CD4-positive, alpha-beta T cell (primary cell): Measurements from ENCODE around the gene VEGFB. TPM values are rescaled to one million over a fixed set of nuclear protein-coding genes. Genes with fewer than 3 reads are reported as not detected.
A peak's percentile ranks its signal among the peaks of the same experiment; 100 is the strongest.

ENCODE experiments used
- ATAC-seq: fragments of 200-7000 bp; cut with Tn5 transposase; one replicate; pipeline ENCODE4 v1.10.0; 2022; ENCODE audit warnings: mild to moderate bottlenecking; ENCODE audit not compliant: poor library complexity
- CTCF ChIA-PET: fragments of 350-600 bp; sonication (Branson Sonifier 250); formaldehyde crosslinking; loops from one replicate; lab custom pipeline; 2021; ENCODE audit warnings: antibody characterized with exemption, inconsistent platforms; lab: Charles Lee
- POLR2A ChIA-PET: fragments of 350-600 bp; sonication (Branson Sonifier 250); formaldehyde crosslinking; loops from one replicate; lab custom pipeline; 2021; ENCODE audit warnings: antibody characterized with exemption, inconsistent platforms; lab: Charles Lee
- DNase-seq, 14 experiments: peaks; one replicate each; pipeline ENCODE4 v3.0.0-alpha.2; 2013 to 2020; ENCODE audit warnings: mixed read lengths in 2 of 14
- H3K27ac ChIP-seq, 2 donors: one replicate each; pipeline versions ENCODE4 v1.5.1 to v1.7.0; 2013; ENCODE audit warnings: low read length in 2 of 2, low read depth in 1 of 2, mild to moderate bottlenecking in 1 of 2
- H3K27me3 ChIP-seq, 2 experiments: 1 replicate in 1 of 2; 2 replicates in 1 of 2; pipeline versions ENCODE4 v1.6.1 to v1.7.0; 2013; ENCODE audit warnings: low read length in 2 of 2, control low read depth in 1 of 2, mild to moderate bottlenecking in 1 of 2, moderate library complexity in 1 of 2; ENCODE audit not compliant: insufficient read depth in 2 of 2, control insufficient read depth in 1 of 2
- H3K36me3 ChIP-seq: one replicate; pipeline ENCODE4 v1.6.1; 2013; ENCODE audit warnings: low read length, control low read depth; ENCODE audit not compliant: insufficient read depth
- H3K4me1 ChIP-seq: one replicate; pipeline ENCODE4 v1.6.1; 2013; ENCODE audit warnings: low read length, control low read depth; ENCODE audit not compliant: insufficient read depth
- H3K4me3 ChIP-seq: one replicate; pipeline ENCODE4 v1.5.1; 2013; ENCODE audit warnings: mild to moderate bottlenecking, low read length, moderate library complexity
- H3K9me3 ChIP-seq, 2 experiments: 1 replicate in 1 of 2; 2 replicates in 1 of 2; pipeline versions ENCODE4 v1.6.1 to v1.7.0; 2013; ENCODE audit warnings: low read length in 2 of 2, mild to moderate bottlenecking in 2 of 2, control low read depth in 1 of 2, moderate library complexity in 1 of 2; ENCODE audit not compliant: control insufficient read depth in 1 of 2, insufficient read depth in 1 of 2
- H3K27ac Mint-ChIP-seq: one replicate; pipeline ENCODE4 v1.8.0; 2020; ENCODE audit warnings: mixed read lengths
- H3K27me3 Mint-ChIP-seq: one replicate; pipeline ENCODE4 v1.8.0; 2021; ENCODE audit warnings: mixed read lengths
- H3K36me3 Mint-ChIP-seq: one replicate; pipeline ENCODE4 v1.8.0; 2021; ENCODE audit warnings: low read depth, mixed read lengths
- H3K4me1 Mint-ChIP-seq: one replicate; pipeline ENCODE4 v1.8.0; 2021; ENCODE audit warnings: low read depth, mixed read lengths
- H3K4me3 Mint-ChIP-seq: one replicate; pipeline ENCODE4 v1.8.0; 2020; ENCODE audit warnings: mild to moderate bottlenecking, mixed read lengths
- H3K9me3 Mint-ChIP-seq: one replicate; pipeline ENCODE4 v1.8.0; 2020; ENCODE audit warnings: mixed read lengths
- CTCF ChIP-seq: fragments of 200-600 bp; IDR thresholded peaks from one replicate; pipeline ENCODE4 v1.8.0; 2022; ENCODE audit warnings: antibody characterized with exemption, mild to moderate bottlenecking
- intact Hi-C, 2 experiments: fragments of 100-400 bp; cut with DNase I in 1 of 2; cut with micrococcal nuclease in 1 of 2; formaldehyde crosslinking; loops; one replicate each; pipeline versions ENCODE4 v1.15.1 to v1.9.0; 2023 to 2025; cut with DNase I, micrococcal nuclease
- total RNA-seq, 174 experiments: library from RNA in 2 of 174; stranded (reverse) in 2 of 174; gene quantifications; one replicate each; pipeline ENCODE4 v1.2.3 and lab custom pipeline; 2021 to 2026

Gene VEGFB
- total RNA-seq, 2 experiments from 2014 or later, result 39.7 to 48.7 TPM

GRCh38 chr11:64244107-64244506, 9.7 kb downstream of the VEGFB start:
- Histone ChIP-seq H3K4me3 (no peak overlapping the region), H3K27me3 (no peaks in the 10 kb centered on the region), H3K27ac (no peak overlapping the region), H3K4me1 (peaks cover 61% of the 10 kb centered on the region), H3K36me3 (peaks cover 10% of the 10 kb centered on the region), H3K9me3 (no peaks in the 10 kb centered on the region)
- H3K27me3 Mint-ChIP-seq, result no peaks in the 10 kb centered on the region
- ChIA-PET CTCF (interaction anchor here (1.5 to 3.9 kb wide), 4 partner anchors 40 to 60 kb away, joined by 9 to 15 read pairs (median 12); no protein-coding TSS in a partner anchor), POLR2A (interaction anchor here (1.3 to 6.2 kb wide), 6 partner anchors 14 to 73 kb away, joined by 6 to 69 read pairs (median 13); partner anchors contain the start of genes DNAJC4, ESRRA, FERMT3 and PRDX5)
- peaks cover 30% of the 10 kb centered on the region for H3K36me3 Mint-ChIP-seq
- H3K9me3 Mint-ChIP-seq, result no peaks in the 10 kb centered on the region
- DNase-seq, result no peak
- no peak for TF ChIP-seq CTCF
- intact Hi-C loops, result loop anchor here (5.0 kb wide), 1 partner anchor 37 kb away; the partner anchor contains the start of gene FERMT3 (in 2 of the 2)
- no peak for ATAC-seq
- H3K27ac Mint-ChIP-seq, result peak overlapping the region; percentile 100
- peaks cover 52% of the 10 kb centered on the region for H3K4me1 Mint-ChIP-seq
- H3K4me3 Mint-ChIP-seq, result peak overlapping the region; percentile 81

GRCh38 chr11:64244966-64245365, 10.6 kb downstream of the VEGFB start:
- H3K4me3 Mint-ChIP-seq, result peak overlapping the region; percentile 31
- intact Hi-C loops, result loop anchor here (5.0 kb wide), 1 partner anchor 38 kb away; the partner anchor contains the start of gene FERMT3 (in 2 of the 2)
- no peak for ATAC-seq
- H3K36me3 Mint-ChIP-seq, result peaks cover 29% of the 10 kb centered on the region
- ChIA-PET CTCF (interaction anchor here (0.6 to 3.9 kb wide), 7 partner anchors 10 to 59 kb away, joined by 3 to 15 read pairs (median 10); partner anchors contain the start of genes NUDT22, STIP1 and TRPT1), POLR2A (interaction anchor here (1.0 to 6.2 kb wide), 10 partner anchors 9 to 1390 kb away, joined by 3 to 65 read pairs (median 14); partner anchors contain the start of genes DNAJC4, ESRRA, FERMT3 and NUDT22)
- no peaks in the 10 kb centered on the region for H3K9me3 Mint-ChIP-seq
- Histone ChIP-seq H3K36me3 (peaks cover 10% of the 10 kb centered on the region), H3K4me3 (peak overlapping the region; percentile 64), H3K4me1 (peaks cover 57% of the 10 kb centered on the region), H3K9me3 (no peaks in the 10 kb centered on the region), H3K27ac (peak overlapping the region; percentile 48), H3K27me3 (no peaks in the 10 kb centered on the region)
- TF ChIP-seq CTCF, result no peak
- no peaks in the 10 kb centered on the region for H3K27me3 Mint-ChIP-seq
- H3K27ac Mint-ChIP-seq, result peak overlapping the region; percentile 82
- H3K4me1 Mint-ChIP-seq, result peaks cover 50% of the 10 kb centered on the region
- no peak for DNase-seq

GRCh38 chr11:64245401-64245796, 11.0 kb downstream of the VEGFB start:
- Mint-ChIP-seq H3K27ac (peak overlapping the region; percentile 82), H3K36me3 (peaks cover 25% of the 10 kb centered on the region), H3K4me1 (peaks cover 48% of the 10 kb centered on the region), H3K4me3 (peak overlapping the region; percentile 94), H3K27me3 (no peaks in the 10 kb centered on the region), H3K9me3 (no peaks in the 10 kb centered on the region)
- ATAC-seq (no peak), DNase-seq (peak in 11 of 14 experiments; percentile 17 to 79 (median 52))
- H3K4me1 ChIP-seq, result peaks cover 57% of the 10 kb centered on the region
- CTCF ChIA-PET, result interaction anchor here (0.6 to 3.9 kb wide), 7 partner anchors 10 to 60 kb away, joined by 3 to 15 read pairs (median 10); partner anchors contain the start of genes NUDT22, STIP1 and TRPT1
- H3K27ac ChIP-seq, result peak overlapping the region in 1 of 2 donors; percentile 48
- H3K27me3 ChIP-seq, result no peaks in the 10 kb centered on the region
- H3K9me3 ChIP-seq, result no peaks in the 10 kb centered on the region
- H3K36me3 ChIP-seq, result peaks cover 10% of the 10 kb centered on the region
- POLR2A ChIA-PET, result interaction anchor here (1.0 to 6.2 kb wide), 13 partner anchors 10 to 1390 kb away, joined by 3 to 65 read pairs (median 13); partner anchors contain the start of genes BAD, DNAJC4, ESRRA and FERMT3
- intact Hi-C loops, result no loop called here
- peak overlapping the region; percentile 64 for H3K4me3 ChIP-seq
- TF ChIP-seq CTCF, result no peak
